OCI-M2 (cell line): Measurements from ENCODE around the gene NABP2.
"Not testable (repeated sequence)": the region's sequence is repeated elsewhere in the genome, so short reads cannot be mapped to it uniquely, and the experiment has no call there.

ENCODE experiments used
- DNase-seq: peaks from one replicate; lab custom pipeline; 2025; ENCODE audit not compliant: unreplicated experiment; lab: John Stamatoyannopoulos, UW

NABP2 gene

GRCh38 chr12:56224102-56224701 is at the start of gene NABP2:
Gene NABP2 (plus strand): TSS chr12:56224342. CDS start chr12:56224857, 515 bp downstream.
- DNase-seq = no peak

GRCh38 chr12:56178347-56178746 is 45.8 kb upstream of the NABP2 start:
- no peak for DNase-seq

DNA sequence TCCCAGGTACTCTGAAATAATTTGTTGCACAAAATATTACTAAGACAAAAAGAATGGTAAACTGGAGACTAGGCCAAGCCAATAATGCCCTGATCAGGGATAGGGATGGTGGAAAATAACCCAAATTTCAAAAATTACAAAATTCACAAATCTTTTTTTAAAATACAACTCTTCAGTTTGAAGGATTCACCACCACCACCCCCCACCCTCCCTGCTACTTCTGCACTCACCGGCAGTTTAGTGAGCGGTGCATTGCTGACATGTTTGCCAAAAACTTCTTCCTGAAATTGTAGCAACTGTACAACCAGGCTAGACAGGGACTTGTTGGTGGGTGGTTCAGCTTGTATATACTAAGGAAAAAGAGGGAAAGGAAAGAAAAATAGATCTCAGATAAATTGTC is 37.2 kb upstream of the NABP2 start:
- no peak for DNase-seq

GRCh38 chr12:56188131-56188777 is 35.9 kb upstream of the NABP2 start:
- no peak for DNase-seq

GRCh38 chr12:56188778-56189098 is 35.4 kb upstream of the NABP2 start:
- DNase-seq = no peak

DNA sequence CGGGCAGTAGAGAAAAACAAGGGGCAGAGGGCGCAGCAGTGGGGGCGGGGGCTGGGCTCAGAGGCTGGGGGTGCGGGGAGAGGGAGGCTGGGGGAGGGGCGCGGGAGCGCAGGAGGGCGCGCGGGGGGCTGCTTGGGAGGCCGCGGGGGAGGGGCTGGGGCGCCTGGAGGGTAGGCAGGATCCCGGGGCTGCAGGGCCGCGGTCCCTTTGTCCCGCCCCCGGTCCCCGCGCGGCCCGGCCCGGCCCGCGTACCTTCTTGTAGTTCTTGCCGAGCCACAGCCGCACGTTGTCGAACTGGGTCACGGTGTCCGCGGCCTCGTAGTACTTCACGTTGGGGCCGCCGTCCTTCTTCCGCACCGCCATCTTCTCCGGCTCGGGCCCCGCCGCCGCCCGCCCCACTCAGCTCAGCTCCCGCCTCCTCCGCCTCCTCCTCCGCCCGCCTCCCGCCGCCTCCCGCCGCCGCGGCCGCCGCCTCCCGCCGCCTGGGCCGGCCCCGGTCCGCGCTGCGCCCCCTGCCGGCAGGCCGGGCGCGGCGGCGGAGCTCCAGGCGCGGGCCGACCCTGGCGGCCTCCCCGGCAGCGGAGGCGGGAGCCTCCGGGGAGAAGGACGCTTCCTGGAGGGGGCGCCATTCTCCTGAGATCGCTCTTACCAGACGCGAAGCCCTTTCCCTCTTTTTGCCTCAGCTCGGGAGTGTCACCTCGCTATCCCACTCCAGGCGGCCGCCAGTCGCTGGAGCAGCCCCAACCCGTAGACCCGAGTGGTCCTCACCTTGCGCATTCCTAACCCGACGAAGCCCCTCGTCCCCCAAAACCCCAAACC is 34.8 kb upstream of the NABP2 start, which contains the start of gene SMARCC2:
TSS of gene SMARCC2 (minus strand) at position 385 of the 819 bp plus-strand sequence. CDS start at position 363, 22 bp downstream.
- DNase-seq = peak; percentile 37

DNA sequence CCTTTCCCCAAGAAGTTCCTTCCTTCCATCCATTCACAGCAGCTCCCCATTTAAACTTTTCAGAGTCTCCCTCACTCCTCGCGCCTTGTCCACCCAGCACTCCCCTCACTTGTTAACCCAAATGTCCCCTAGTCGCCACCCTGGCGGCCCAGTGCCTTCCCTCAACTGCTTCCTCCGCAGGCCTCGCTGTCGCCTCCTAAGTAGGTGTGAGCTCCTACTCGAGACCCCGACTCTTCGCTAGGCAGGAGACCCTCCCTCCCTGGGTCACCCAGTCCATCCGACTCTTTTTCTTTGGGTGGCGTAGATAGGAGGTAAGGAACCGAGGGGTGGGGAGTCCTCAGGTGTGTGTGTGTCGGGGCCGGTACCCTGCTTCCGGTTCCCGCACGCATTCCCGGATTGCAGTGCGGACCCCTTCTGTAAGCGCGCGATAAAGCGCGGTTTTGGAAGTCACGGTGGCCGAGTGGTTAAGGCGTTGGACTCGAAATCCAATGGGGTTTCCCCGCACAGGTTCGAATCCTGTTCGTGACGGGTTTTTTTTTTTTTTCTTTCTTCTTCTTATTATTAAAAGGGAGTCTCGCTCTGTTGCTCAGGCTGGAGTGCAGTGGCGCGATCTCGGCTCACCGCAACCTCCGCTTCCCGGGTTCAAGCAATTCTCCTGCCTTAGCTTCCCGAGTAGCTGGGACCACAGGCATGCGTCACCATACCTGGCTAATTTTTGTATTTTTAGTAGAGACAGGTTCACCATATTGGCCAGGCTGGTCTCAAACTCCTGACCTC is 34.0 kb upstream of the NABP2 start:
- DNase-seq = peak; percentile 55

GRCh38 chr12:56190695-56191155 is 33.4 kb upstream of the NABP2 start:
- no peak for DNase-seq

- no peak for DNase-seq
Measured at GRCh38 chr12:56192582-56192981, 31.6 kb upstream of the NABP2 start.

GRCh38 chr12:56193025-56193578 is 31.0 kb upstream of the NABP2 start:
- peak; percentile 67 for DNase-seq

- not testable (repeated sequence) for DNase-seq
Measured at GRCh38 chr12:56196818-56197550, 27.2 kb upstream of the NABP2 start.

DNA sequence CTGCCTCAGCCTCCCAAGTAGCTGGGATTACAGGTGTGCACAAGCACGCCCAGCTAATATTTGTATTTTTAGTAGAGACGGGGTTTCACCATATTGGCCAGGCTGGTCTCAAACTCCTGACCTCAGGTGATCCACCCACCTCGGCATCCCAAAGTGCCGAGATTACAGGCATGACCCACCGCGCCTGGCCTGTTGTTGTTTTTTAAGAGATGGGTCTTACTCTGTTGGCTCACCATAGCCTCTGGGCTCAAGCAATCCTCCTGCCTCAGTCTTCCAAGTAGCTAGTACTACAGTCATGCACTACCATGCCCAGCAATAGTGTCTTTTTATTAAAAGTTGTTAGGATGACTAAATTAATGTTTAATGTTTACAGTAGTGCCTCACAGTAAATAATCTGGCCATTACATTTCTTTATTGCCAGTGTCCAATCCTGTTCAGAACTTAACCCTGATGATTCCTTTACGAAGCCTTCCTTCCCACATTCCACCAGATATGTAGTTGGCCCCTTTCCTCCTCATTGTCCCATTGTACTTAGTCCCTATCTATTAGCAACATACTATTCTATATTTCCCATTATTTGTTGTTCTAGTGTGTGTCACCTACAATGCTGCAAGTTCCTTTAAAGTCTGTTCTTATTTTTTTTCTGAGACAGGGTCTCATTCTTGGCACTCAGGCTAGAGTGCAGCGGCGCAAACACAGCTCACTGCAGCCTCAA is 26.1 kb upstream of the NABP2 start:
- no peak for DNase-seq

DNA sequence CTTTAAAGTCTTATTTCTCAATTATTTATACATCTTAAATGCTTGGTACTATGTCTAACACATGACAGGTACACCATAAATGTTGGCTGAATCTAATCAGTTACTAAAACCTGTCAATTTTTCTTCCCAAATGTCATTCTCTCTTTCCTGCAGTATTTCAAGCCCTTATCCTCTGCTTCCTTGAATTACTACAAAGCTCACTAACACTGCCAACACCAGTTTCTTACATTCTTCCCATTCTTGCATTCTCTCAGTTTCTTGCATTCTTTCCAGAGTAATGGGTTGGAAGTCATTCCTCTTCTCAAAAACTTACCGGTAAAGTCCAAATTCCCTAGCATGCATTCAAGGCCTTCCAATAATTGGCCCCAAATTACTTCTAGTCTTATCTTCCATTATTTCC is 25.3 kb upstream of the NABP2 start:
- no peak for DNase-seq

DNA sequence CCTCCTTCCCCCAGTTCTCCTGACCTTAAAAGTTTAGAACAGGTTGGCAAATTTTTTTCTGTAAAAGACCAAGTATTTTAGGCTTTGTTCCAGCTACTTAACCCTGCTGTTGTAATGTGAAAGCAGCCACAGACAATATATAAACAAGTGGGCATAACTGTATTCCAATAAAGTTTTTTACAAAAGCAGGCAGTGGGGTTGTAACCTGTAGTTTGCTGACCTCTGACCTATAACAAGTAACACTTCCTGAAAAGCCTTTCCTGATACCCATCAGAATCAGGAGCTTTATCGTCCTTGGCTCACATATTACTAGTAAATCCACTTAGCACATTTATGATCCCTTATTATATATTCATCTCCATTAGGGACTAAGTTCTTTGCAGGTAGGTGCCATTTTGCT is 21.8 kb upstream of the NABP2 start:
- no peak for DNase-seq

DNA sequence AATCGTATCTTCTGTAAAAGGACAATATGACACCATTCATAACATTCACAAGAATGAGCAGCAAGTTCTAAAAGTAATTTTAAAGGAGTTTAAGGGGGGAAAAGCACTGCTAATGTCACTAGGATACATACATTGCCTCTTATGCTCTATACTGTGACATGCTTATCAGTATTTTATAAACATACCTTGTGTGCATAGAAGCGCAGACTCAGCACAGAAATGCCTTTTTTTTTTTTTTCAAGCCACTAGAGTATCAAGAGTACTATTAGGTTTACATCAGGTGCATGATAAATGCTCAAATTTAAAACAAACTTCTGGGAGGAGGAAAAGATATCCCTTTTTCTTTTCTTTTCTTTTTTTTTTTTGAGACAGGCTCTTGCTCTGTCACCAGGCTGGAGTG is 21.3 kb upstream of the NABP2 start:
- no peak for DNase-seq

GRCh38 chr12:56204275-56204674 is 19.9 kb upstream of the NABP2 start:
- DNase-seq = no peak

DNA sequence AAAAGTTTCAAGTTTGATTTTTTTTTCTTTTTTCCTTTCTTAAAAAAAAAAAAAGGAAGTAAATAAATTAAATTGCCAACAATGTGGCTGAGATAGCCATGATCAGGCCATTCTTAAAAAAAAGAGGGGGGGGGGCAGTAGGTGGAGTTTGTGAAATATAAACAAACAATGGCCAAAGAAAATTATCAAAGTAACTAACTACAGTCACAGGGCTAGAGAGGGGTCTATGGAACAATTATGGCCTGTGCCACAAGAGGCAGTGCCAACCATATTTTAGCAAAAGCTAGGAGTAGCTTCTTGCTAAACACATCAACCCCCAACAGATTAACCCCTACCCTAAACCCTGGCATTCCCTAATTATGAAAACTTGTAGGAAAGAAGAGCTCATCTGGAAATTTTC is 18.7 kb upstream of the NABP2 start:
- DNase-seq = no peak

- no peak for DNase-seq
Measured at GRCh38 chr12:56206452-56207166, 17.5 kb upstream of the NABP2 start.

DNA sequence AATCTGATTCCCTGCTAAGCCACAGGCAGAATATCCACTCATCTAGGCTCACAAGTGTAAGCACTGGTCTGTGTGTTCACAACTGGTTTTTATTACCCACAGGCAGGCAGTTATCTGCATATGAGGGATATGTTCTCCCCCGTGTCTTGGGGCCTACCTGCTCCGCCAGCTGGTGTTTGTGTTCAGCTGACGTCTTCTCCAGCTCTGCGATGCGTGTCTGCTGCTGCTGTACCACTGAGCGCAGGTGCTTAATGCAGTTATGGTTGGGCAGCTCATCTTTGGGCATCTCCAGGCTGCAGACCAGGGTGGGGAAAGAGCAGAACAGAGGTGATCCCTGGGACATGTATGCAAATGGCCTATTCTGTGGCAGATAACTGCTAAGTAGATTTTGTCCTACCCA is 16.1 kb upstream of the NABP2 start:
- DNase-seq = no peak
